OCI-LY3 (cell line): Measurements from ENCODE around the gene CDX1.

Experiments
- CTCF ChIP-seq: fragments of 200-600, 300-600 bp; sonication (generic); IDR thresholded peaks from 2 replicates; pipeline ENCODE4 v1.5.1; 2014; ENCODE audit warnings: antibody characterized with exemption, low read length, low read depth
- EZH2phosphoT487 ChIP-seq: fragments of 200-600 bp; shearing (Covaris generic); IDR thresholded peaks from 2 replicates; pipeline ENCODE4 v1.6.1; 2018; ENCODE audit warnings: antibody characterized with exemption, mixed run types, low read depth

GRCh38 chr5:150210644-150211043, 44.1 kb downstream of the CDX1 start:
- TF ChIP-seq EZH2phosphoT487 = no peak
- TF ChIP-seq CTCF = no peak
